Mesothelial cell of epicardium (in vitro differentiated cells): ENCODE data around the gene MAG. TPM values are rescaled to one million over a fixed set of nuclear protein-coding genes. Genes with fewer than 3 reads are reported as not detected.

Experiments used
- DNase-seq, 2 experiments: peaks; one replicate each; pipeline ENCODE4 v3.0.0; 2021; ENCODE audit warnings: low spot score in 2 of 2; ENCODE audit not compliant: unreplicated experiment in 2 of 2
- H3K27ac Mint-ChIP-seq: 2 replicates; pipeline ENCODE4 v1.8.0; 2021; ENCODE audit warnings: mixed read lengths
- H3K27me3 Mint-ChIP-seq: 2 replicates; pipeline ENCODE4 v1.8.0; 2021; ENCODE audit warnings: low read depth, mixed read lengths
- H3K36me3 Mint-ChIP-seq: 2 replicates; pipeline ENCODE4 v1.8.0; 2021; ENCODE audit warnings: mixed read lengths
- H3K4me1 Mint-ChIP-seq: 2 replicates; pipeline ENCODE4 v1.8.0; 2021; ENCODE audit warnings: mixed read lengths
- H3K4me3 Mint-ChIP-seq: 2 replicates; pipeline ENCODE4 v1.8.0; 2021; ENCODE audit warnings: mild to moderate bottlenecking, moderate library complexity, mixed read lengths
- H3K9me3 Mint-ChIP-seq: 2 replicates; pipeline ENCODE4 v1.8.0; 2021; ENCODE audit warnings: mixed read lengths
- CTCF ChIP-seq: fragments of 200-600 bp; sonication (generic); IDR thresholded peaks from one replicate; pipeline ENCODE4 v1.5.0; 2021; ENCODE audit warnings: antibody characterized with exemption; ENCODE audit not compliant: unreplicated experiment
- total RNA-seq: library from RNA; stranded (reverse); gene quantifications from 3 replicates; pipeline ENCODE4 v1.2.1, GENCODE V29; 2021

The MAG gene
- total RNA-seq = 19.2 to 26.1 TPM (median 22.7 TPM) in 3 replicates

- no peak for TF ChIP-seq CTCF
- H3K27me3 Mint-ChIP-seq = no peaks in the 10 kb centered on the region
- H3K27ac Mint-ChIP-seq = no peak within 1 kb of the TSS
- H3K4me3 Mint-ChIP-seq = no peak within 1 kb of the TSS
- peaks cover 35% of the 10 kb centered on the region for H3K4me1 Mint-ChIP-seq
- no peaks in the 10 kb centered on the region for H3K9me3 Mint-ChIP-seq
- no peaks in the 10 kb centered on the region for H3K36me3 Mint-ChIP-seq
- DNase-seq = no peak
Measured at GRCh38 chr19:35291916-35292315, at the start of gene MAG. Gene MAG, plus strand, starts transcription at chr19:35292161. Its CDS starts 3,248 bp downstream, at chr19:35295409.

GRCh38 chr19:35246466-35247092 is 45.4 kb upstream of the MAG start:
- Mint-ChIP-seq H3K4me1 (peaks cover 25% of the 10 kb centered on the region), H3K27me3 (peaks cover 67% of the 10 kb centered on the region), H3K36me3 (peaks cover 3% of the 10 kb centered on the region), H3K27ac (no peak overlapping the region), H3K4me3 (no peak overlapping the region), H3K9me3 (peaks cover 33% of the 10 kb centered on the region)
- no peak for DNase-seq
- TF ChIP-seq CTCF = no peak

GRCh38 chr19:35247526-35248309 is 44.2 kb upstream of the MAG start:
- Mint-ChIP-seq H3K9me3 (peaks cover 27% of the 10 kb centered on the region), H3K4me1 (peaks cover 25% of the 10 kb centered on the region), H3K36me3 (peaks cover 5% of the 10 kb centered on the region), H3K27ac (peak overlapping the region; percentile 100), H3K4me3 (peak overlapping the region; percentile 95), H3K27me3 (peaks cover 67% of the 10 kb centered on the region)
- peak; percentile 43 for TF ChIP-seq CTCF
- peak; percentile 69 to 88 for DNase-seq

- peak; percentile 74 to 83 for DNase-seq
- TF ChIP-seq CTCF = no peak
- peaks cover 62% of the 10 kb centered on the region for H3K27me3 Mint-ChIP-seq
- H3K36me3 Mint-ChIP-seq = peaks cover 5% of the 10 kb centered on the region
- H3K27ac Mint-ChIP-seq = peak within 1 kb of the TSS; percentile 100
- peaks cover 25% of the 10 kb centered on the region for H3K4me1 Mint-ChIP-seq
- peak within 1 kb of the TSS; percentile 95 for H3K4me3 Mint-ChIP-seq
- H3K9me3 Mint-ChIP-seq = peaks cover 23% of the 10 kb centered on the region
Measured at GRCh38 chr19:35248310-35249145, 43.4 kb upstream of the MAG start, which contains the start of gene LSR. Gene LSR, plus strand, starts transcription at chr19:35249002. Its CDS starts 21 bp downstream, at chr19:35249023.

GRCh38 chr19:35249146-35249847 is 42.7 kb upstream of the MAG start:
- Mint-ChIP-seq H3K4me3 (peak overlapping the region; percentile 95), H3K27ac (peak overlapping the region; percentile 100), H3K27me3 (peaks cover 58% of the 10 kb centered on the region), H3K9me3 (peaks cover 17% of the 10 kb centered on the region), H3K4me1 (peaks cover 25% of the 10 kb centered on the region), H3K36me3 (peaks cover 5% of the 10 kb centered on the region)
- TF ChIP-seq CTCF = no peak
- no peak for DNase-seq
